ENCODE results near the gene FOXQ1.

DNA sequence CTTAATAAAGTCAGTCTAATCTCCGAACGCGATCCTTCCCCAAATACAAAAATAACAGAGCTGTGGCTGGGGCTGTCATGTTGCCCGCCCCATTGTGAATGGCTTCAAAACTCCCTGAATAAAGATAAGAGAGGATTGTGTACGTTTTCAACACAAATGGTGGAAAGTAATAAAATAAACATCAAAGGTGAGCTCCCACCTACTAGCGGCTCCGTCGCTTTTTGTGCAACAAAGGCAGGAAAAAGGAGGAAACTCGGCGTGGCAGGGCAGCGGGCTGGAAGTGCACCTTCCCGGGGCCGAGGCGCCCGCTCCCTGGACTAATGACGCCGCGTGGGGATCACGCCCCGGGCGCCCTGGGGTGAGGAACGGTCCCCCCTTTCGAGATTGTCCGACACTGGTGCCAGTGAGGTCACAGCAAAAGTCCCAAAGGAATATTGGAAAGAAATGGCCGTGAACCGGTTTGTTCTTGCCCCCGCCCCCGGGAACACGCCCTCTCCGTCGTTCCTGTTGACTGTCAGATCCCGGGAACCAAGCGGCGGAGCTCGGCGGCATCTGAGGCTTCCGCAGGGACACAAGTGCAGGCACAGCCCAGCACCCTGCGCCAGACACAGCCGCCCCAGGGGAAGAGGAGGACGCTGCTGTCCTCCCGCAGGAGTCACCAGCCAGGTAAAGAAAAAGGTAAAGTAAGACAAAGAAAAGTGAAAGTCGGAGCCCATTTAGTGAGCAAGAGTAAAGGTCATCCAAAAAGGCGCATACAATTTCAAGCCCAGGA is 1.1 kb upstream of the FOXQ1 start:
- TF ChIP-seq, protein P1, sequence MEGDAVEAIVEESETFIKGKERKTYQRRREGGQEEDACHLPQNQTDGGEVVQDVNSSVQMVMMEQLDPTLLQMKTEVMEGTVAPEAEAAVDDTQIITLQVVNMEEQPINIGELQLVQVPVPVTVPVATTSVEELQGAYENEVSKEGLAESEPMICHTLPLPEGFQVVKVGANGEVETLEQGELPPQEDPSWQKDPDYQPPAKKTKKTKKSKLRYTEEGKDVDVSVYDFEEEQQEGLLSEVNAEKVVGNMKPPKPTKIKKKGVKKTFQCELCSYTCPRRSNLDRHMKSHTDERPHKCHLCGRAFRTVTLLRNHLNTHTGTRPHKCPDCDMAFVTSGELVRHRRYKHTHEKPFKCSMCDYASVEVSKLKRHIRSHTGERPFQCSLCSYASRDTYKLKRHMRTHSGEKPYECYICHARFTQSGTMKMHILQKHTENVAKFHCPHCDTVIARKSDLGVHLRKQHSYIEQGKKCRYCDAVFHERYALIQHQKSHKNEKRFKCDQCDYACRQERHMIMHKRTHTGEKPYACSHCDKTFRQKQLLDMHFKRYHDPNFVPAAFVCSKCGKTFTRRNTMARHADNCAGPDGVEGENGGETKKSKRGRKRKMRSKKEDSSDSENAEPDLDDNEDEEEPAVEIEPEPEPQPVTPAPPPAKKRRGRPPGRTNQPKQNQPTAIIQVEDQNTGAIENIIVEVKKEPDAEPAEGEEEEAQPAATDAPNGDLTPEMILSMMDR (IDR thresholded peaks at IDR 0.05; ENCODE audit: borderline replicate concordance, extremely low read depth, low read length, poor library complexity, severe bottlenecking), result no peak
- no peak for TF ChIP-seq EZH2 (IDR thresholded peaks at IDR 0.05; ENCODE audit: borderline replicate concordance, low read depth, low read length, severe bottlenecking)

All from DND-41 (cell line).